ENCODE results near the gene COL25A1.

COL25A1 gene

GRCh38 chr4:109020861-109021260, 281.6 kb downstream of the COL25A1 start:
- no peaks in the 10 kb centered on the region for H3K27me3 ChIP-seq (ENCODE audit: control insufficient read depth, insufficient read depth, low read length)

GRCh38 chr4:109016200-109016599, 286.3 kb downstream of the COL25A1 start:
- H3K9me3 ChIP-seq (ENCODE audit: control insufficient read depth, low read depth, low read length): no peaks in the 10 kb centered on the region
- H3K4me1 ChIP-seq (ENCODE audit: control insufficient read depth, low read depth, low read length): no peaks in the 10 kb centered on the region
- H3K27me3 ChIP-seq (ENCODE audit: control insufficient read depth, insufficient read depth, low read length): no peaks in the 10 kb centered on the region
- H3K36me3 ChIP-seq (ENCODE audit: control insufficient read depth, low read depth, low read length): no peaks in the 10 kb centered on the region
- H3K4me3 ChIP-seq (ENCODE audit: low read length): no peak overlapping the region
- no peak overlapping the region for H3K9ac ChIP-seq (ENCODE audit: low read length)
- H3K27ac ChIP-seq (ENCODE audit: low read length): no peak overlapping the region

More at GRCh38 chr4:109020861-109021260, 281.6 kb downstream of the COL25A1 start:
- Histone ChIP-seq H3K27ac (ENCODE audit: low read length) (no peak overlapping the region), H3K9ac (ENCODE audit: low read length) (no peak overlapping the region), H3K4me3 (ENCODE audit: low read length) (no peak overlapping the region), H3K9me3 (ENCODE audit: control insufficient read depth, low read depth, low read length) (no peaks in the 10 kb centered on the region), H3K36me3 (ENCODE audit: control insufficient read depth, low read depth, low read length) (no peaks in the 10 kb centered on the region), H3K4me1 (ENCODE audit: control insufficient read depth, low read depth, low read length) (no peaks in the 10 kb centered on the region)

GRCh38 chr4:109015413-109015810, 287.0 kb downstream of the COL25A1 start:
- H3K9ac ChIP-seq (ENCODE audit: low read length): no peak overlapping the region
- H3K4me3 ChIP-seq (ENCODE audit: low read length): no peak overlapping the region
- no peaks in the 10 kb centered on the region for H3K36me3 ChIP-seq (ENCODE audit: control insufficient read depth, low read depth, low read length)
- H3K27me3 ChIP-seq (ENCODE audit: control insufficient read depth, insufficient read depth, low read length): no peaks in the 10 kb centered on the region
- no peak overlapping the region for H3K27ac ChIP-seq (ENCODE audit: low read length)
- H3K9me3 ChIP-seq (ENCODE audit: control insufficient read depth, low read depth, low read length): no peaks in the 10 kb centered on the region
- no peaks in the 10 kb centered on the region for H3K4me1 ChIP-seq (ENCODE audit: control insufficient read depth, low read depth, low read length)

- no peak overlapping the region for H3K27ac ChIP-seq (ENCODE audit: low read length)
- H3K27me3 ChIP-seq (ENCODE audit: control insufficient read depth, insufficient read depth, low read length): no peaks in the 10 kb centered on the region
- H3K4me1 ChIP-seq (ENCODE audit: control insufficient read depth, low read depth, low read length): no peaks in the 10 kb centered on the region
- no peaks in the 10 kb centered on the region for H3K36me3 ChIP-seq (ENCODE audit: control insufficient read depth, low read depth, low read length)
- H3K9me3 ChIP-seq (ENCODE audit: control insufficient read depth, low read depth, low read length): no peaks in the 10 kb centered on the region
- H3K4me3 ChIP-seq (ENCODE audit: low read length): no peak overlapping the region
- H3K9ac ChIP-seq (ENCODE audit: low read length): no peak overlapping the region
Observed at GRCh38 chr4:109014593-109015412, 287.7 kb downstream of the COL25A1 start.

GRCh38 chr4:109012286-109012880, 290.1 kb downstream of the COL25A1 start:
- H3K4me1 ChIP-seq (ENCODE audit: control insufficient read depth, low read depth, low read length): peaks cover 9% of the 10 kb centered on the region
- H3K27me3 ChIP-seq (ENCODE audit: control insufficient read depth, insufficient read depth, low read length): no peaks in the 10 kb centered on the region
- H3K9me3 ChIP-seq (ENCODE audit: control insufficient read depth, low read depth, low read length): no peaks in the 10 kb centered on the region
- H3K4me3 ChIP-seq (ENCODE audit: low read length): no peak overlapping the region
- no peak overlapping the region for H3K27ac ChIP-seq (ENCODE audit: low read length)
- H3K36me3 ChIP-seq (ENCODE audit: control insufficient read depth, low read depth, low read length): no peaks in the 10 kb centered on the region
- no peak overlapping the region for H3K9ac ChIP-seq (ENCODE audit: low read length)

GRCh38 chr4:109011241-109012026, 291.0 kb downstream of the COL25A1 start:
- no peak overlapping the region for H3K4me3 ChIP-seq (ENCODE audit: low read length)
- no peak overlapping the region for H3K27ac ChIP-seq (ENCODE audit: low read length)
- peaks cover 9% of the 10 kb centered on the region for H3K4me1 ChIP-seq (ENCODE audit: control insufficient read depth, low read depth, low read length)
- no peaks in the 10 kb centered on the region for H3K36me3 ChIP-seq (ENCODE audit: control insufficient read depth, low read depth, low read length)
- no peak overlapping the region for H3K9ac ChIP-seq (ENCODE audit: low read length)
- H3K9me3 ChIP-seq (ENCODE audit: control insufficient read depth, low read depth, low read length): no peaks in the 10 kb centered on the region
- no peaks in the 10 kb centered on the region for H3K27me3 ChIP-seq (ENCODE audit: control insufficient read depth, insufficient read depth, low read length)

- H3K27ac ChIP-seq (ENCODE audit: low read length): no peak overlapping the region
- H3K4me3 ChIP-seq (ENCODE audit: low read length): no peak overlapping the region
- H3K36me3 ChIP-seq (ENCODE audit: control insufficient read depth, low read depth, low read length): no peaks in the 10 kb centered on the region
- no peaks in the 10 kb centered on the region for H3K9me3 ChIP-seq (ENCODE audit: control insufficient read depth, low read depth, low read length)
- H3K27me3 ChIP-seq (ENCODE audit: control insufficient read depth, insufficient read depth, low read length): no peaks in the 10 kb centered on the region
- peaks cover 9% of the 10 kb centered on the region for H3K4me1 ChIP-seq (ENCODE audit: control insufficient read depth, low read depth, low read length)
- H3K9ac ChIP-seq (ENCODE audit: low read length): no peak overlapping the region
Observed at GRCh38 chr4:109010521-109010920, 291.9 kb downstream of the COL25A1 start.

- Histone ChIP-seq H3K4me3 (ENCODE audit: low read length) (no peak overlapping the region), H3K36me3 (ENCODE audit: control insufficient read depth, low read depth, low read length) (no peaks in the 10 kb centered on the region), H3K27me3 (ENCODE audit: control insufficient read depth, insufficient read depth, low read length) (no peaks in the 10 kb centered on the region), H3K27ac (ENCODE audit: low read length) (no peak overlapping the region), H3K9ac (ENCODE audit: low read length) (no peak overlapping the region), H3K4me1 (ENCODE audit: control insufficient read depth, low read depth, low read length) (peaks cover 9% of the 10 kb centered on the region), H3K9me3 (ENCODE audit: control insufficient read depth, low read depth, low read length) (no peaks in the 10 kb centered on the region)
Observed at GRCh38 chr4:109009909-109010308, 292.5 kb downstream of the COL25A1 start.

GRCh38 chr4:109007976-109008375, 294.5 kb downstream of the COL25A1 start:
- Histone ChIP-seq H3K4me1 (ENCODE audit: control insufficient read depth, low read depth, low read length) (peaks cover 15% of the 10 kb centered on the region), H3K4me3 (ENCODE audit: low read length) (no peak overlapping the region), H3K27ac (ENCODE audit: low read length) (no peak overlapping the region), H3K9ac (ENCODE audit: low read length) (no peak overlapping the region), H3K9me3 (ENCODE audit: control insufficient read depth, low read depth, low read length) (no peaks in the 10 kb centered on the region), H3K27me3 (ENCODE audit: control insufficient read depth, insufficient read depth, low read length) (no peaks in the 10 kb centered on the region), H3K36me3 (ENCODE audit: control insufficient read depth, low read depth, low read length) (no peaks in the 10 kb centered on the region)

GRCh38 chr4:109005523-109005922, 296.9 kb downstream of the COL25A1 start:
- Histone ChIP-seq H3K27ac (ENCODE audit: low read length) (no peak overlapping the region), H3K27me3 (ENCODE audit: control insufficient read depth, insufficient read depth, low read length) (no peaks in the 10 kb centered on the region), H3K4me3 (ENCODE audit: low read length) (no peak overlapping the region), H3K9me3 (ENCODE audit: control insufficient read depth, low read depth, low read length) (no peaks in the 10 kb centered on the region), H3K4me1 (ENCODE audit: control insufficient read depth, low read depth, low read length) (peaks cover 15% of the 10 kb centered on the region), H3K9ac (ENCODE audit: low read length) (no peak overlapping the region), H3K36me3 (ENCODE audit: control insufficient read depth, low read depth, low read length) (no peaks in the 10 kb centered on the region)

- Histone ChIP-seq H3K27me3 (ENCODE audit: control insufficient read depth, insufficient read depth, low read length) (no peaks in the 10 kb centered on the region), H3K27ac (ENCODE audit: low read length) (no peak overlapping the region), H3K4me3 (ENCODE audit: low read length) (no peak overlapping the region), H3K4me1 (ENCODE audit: control insufficient read depth, low read depth, low read length) (peaks cover 15% of the 10 kb centered on the region), H3K9me3 (ENCODE audit: control insufficient read depth, low read depth, low read length) (no peaks in the 10 kb centered on the region), H3K36me3 (ENCODE audit: control insufficient read depth, low read depth, low read length) (no peaks in the 10 kb centered on the region), H3K9ac (ENCODE audit: low read length) (no peak overlapping the region)
Observed at GRCh38 chr4:109004418-109004817, 298.0 kb downstream of the COL25A1 start.
